Measurements from ENCODE around the gene ARHGAP9. TPM values are rescaled to one million over a fixed set of nuclear protein-coding genes. Genes with fewer than 3 reads are reported as not detected.
A peak's percentile ranks its signal among the peaks of the same experiment; 100 is the strongest.

Gene ARHGAP9
- total RNA-seq, 1 experiment from 2014 or later = 0.52 TPM

Small RNAs within 50 kb of the gene (microRNA-seq; reads per million reads assigned to microRNA genes)
- gene MIR616 (3.8 reads per million, percentile 10 among the genes with 10 or more reads in this experiment), gene MIR6758 (0.81 reads per million)

Other genes starting within 250 kb of the ARHGAP9 start
- gene STAC3, start 228.7 kb downstream of the ARHGAP9 start, total RNA-seq (2021) = 7.0 and 8.4 TPM in 2 replicates
- 64.0 and 76.2 TPM in 2 replicates for gene R3HDM2, start 48.8 kb downstream of the ARHGAP9 start, total RNA-seq (2021)
- gene INHBC, start 45.1 kb downstream of the ARHGAP9 start, total RNA-seq (2021) = not detected in 2 replicates
- gene INHBE, start 24.6 kb downstream of the ARHGAP9 start, total RNA-seq (2021) = 0.62 and 0.94 TPM in 2 replicates
- 22.4 and 22.6 TPM in 2 replicates for gene GLI1, start 20.1 kb downstream of the ARHGAP9 start, total RNA-seq (2021)
- gene MARS1, start 8.2 kb upstream of the ARHGAP9 start, total RNA-seq (2021) = 467 and 504 TPM in 2 replicates
- 61.9 and 65.6 TPM in 2 replicates for gene DDIT3, start 40.6 kb upstream of the ARHGAP9 start, total RNA-seq (2021)
- gene MBD6, start 43.0 kb upstream of the ARHGAP9 start, total RNA-seq (2021) = 140 and 150 TPM in 2 replicates
- gene DCTN2, start 67.3 kb upstream of the ARHGAP9 start, total RNA-seq (2021) = 121 and 129 TPM in 2 replicates
- 2.1 and 3.3 TPM in 2 replicates for gene KIF5A, start 70.2 kb upstream of the ARHGAP9 start, total RNA-seq (2021)
- 34.9 and 35.4 TPM in 2 replicates for gene PIP4K2C, start 111.3 kb upstream of the ARHGAP9 start, total RNA-seq (2021)
- gene DTX3, start 125.0 kb upstream of the ARHGAP9 start, total RNA-seq (2021) = 61.7 and 65.9 TPM in 2 replicates
- 20.9 and 32.5 TPM in 2 replicates for gene ARHGEF25, start 131.6 kb upstream of the ARHGAP9 start, total RNA-seq (2021)
- gene B4GALNT1, start 153.3 kb upstream of the ARHGAP9 start, total RNA-seq (2021) = 34.5 and 39.0 TPM in 2 replicates
- gene OS9, start 214.3 kb upstream of the ARHGAP9 start, total RNA-seq (2021) = 142 and 161 TPM in 2 replicates

Data from A673 (cell line).